GM19193 (cell line): ENCODE measurements around the gene KRT16.

ENCODE experiments used
- POLR2A ChIP-seq: IDR thresholded peaks from 4 replicates; pipeline ENCODE4 v1.6.1; 2011; ENCODE audit not compliant: insufficient read depth, insufficient read length; ENCODE audit errors: extremely low read depth

KRT16 gene

DNA sequence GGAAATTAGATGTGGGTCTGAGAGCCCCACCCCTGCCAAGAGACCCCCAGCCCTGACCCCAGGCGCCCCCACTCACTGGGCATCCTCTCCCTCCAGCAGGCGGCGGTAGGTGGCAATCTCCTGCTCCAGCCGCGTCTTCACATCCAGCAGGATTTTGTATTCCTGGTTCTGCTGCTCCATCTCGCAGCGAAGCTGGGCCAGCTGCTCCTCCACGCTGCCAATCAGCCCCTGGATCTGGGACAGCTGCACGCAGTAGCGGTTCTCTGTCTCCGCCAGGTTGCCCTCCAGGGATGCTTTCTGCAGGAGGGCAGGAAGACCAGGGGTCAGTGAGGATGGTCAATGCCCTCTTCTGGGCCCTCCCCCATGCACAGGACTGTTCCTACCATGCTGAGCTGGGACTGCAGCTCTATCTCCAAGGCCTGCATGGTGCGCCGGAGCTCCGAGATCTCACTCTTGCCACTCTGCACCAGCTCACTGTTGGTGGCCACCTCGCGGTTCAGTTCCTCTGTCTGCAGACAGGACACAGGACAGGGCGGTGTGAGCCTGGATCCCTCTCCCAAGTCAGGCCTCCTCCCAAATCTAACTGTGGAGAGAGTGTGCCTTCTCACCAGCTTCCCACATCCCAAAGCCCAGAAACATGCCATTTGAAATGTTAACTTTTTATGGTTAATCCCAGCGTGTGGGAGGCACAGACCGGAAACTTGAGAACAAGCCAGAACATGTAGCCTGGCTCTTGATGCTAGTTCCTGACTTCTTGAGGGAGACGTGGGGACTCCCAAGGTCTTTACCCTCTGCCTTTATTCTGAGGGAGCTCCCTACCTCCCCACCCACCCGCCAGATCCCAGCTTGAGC, 8.2 kb upstream of the KRT16 start:
- no peak for TF ChIP-seq POLR2A

GRCh38 chr17:41619036-41619926, 6.7 kb upstream of the KRT16 start:
- TF ChIP-seq POLR2A: no peak

GRCh38 chr17:41618341-41619035, 5.9 kb upstream of the KRT16 start:
- no peak for TF ChIP-seq POLR2A

DNA sequence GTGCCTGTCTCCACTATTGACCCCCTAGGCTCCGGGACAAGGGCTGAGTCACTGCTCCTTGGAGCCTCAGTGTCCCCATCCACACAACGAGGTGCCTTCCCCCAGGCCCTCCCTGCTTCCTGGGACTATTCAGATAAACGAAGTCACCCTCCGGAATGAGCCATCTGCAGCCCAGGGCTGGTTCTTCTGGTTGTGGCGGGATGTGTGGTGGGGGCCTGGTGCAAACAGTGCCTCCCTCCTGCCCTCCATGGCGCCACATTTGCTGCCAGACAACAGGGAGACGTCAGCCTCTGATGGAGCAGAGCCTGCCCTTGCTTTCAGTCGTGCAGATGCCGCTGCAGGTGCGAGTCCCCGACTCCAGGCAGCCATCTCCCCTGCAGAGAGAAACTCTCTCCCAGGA, 5.1 kb upstream of the KRT16 start:
- TF ChIP-seq POLR2A: no peak

GRCh38 chr17:41617136-41617535, 4.6 kb upstream of the KRT16 start:
- TF ChIP-seq POLR2A: no peak

DNA sequence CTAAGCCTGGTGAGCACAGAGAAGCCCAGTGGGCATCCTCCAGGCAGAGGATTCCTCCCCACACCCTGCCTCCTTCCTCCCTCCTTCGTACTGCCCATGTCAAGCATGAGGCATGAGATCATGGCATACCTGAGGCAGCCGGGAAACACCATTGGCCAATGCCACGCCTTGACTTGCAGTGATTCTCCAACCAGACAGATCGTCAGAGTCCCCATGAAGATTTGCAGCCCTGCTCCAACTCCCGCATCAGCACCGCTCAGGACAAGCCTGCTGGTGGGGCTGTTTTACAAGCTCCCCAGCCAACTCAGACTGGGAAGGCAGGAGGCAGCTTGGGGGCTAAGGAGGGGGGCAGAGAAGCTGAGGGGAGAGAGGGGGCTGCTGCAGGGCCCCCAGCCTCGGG, 2.9 kb upstream of the KRT16 start:
- no peak for TF ChIP-seq POLR2A

DNA sequence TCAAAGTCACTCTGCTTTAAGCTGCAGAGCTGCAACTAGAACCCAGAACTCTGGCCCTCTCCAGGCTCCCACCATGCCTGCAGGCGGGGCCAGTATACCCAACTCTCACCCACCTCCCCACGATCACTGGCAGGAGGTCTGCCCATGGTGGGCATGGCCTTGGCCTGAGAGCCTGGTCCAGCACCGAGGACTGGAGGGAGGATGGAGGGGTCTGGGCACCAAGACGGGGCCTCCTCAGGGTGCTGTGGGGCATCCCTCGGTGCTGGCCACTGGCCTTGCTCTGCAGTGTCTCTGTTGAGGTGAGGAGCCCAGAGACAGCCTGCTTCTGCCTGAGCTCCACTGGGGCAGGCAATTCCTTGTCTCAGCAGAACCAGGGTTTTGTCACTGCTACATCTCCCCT, 1.5 kb upstream of the KRT16 start:
- TF ChIP-seq POLR2A: no peak

GRCh38 chr17:41613277-41614082, 913 bp upstream of the KRT16 start:
- no peak for TF ChIP-seq POLR2A

DNA sequence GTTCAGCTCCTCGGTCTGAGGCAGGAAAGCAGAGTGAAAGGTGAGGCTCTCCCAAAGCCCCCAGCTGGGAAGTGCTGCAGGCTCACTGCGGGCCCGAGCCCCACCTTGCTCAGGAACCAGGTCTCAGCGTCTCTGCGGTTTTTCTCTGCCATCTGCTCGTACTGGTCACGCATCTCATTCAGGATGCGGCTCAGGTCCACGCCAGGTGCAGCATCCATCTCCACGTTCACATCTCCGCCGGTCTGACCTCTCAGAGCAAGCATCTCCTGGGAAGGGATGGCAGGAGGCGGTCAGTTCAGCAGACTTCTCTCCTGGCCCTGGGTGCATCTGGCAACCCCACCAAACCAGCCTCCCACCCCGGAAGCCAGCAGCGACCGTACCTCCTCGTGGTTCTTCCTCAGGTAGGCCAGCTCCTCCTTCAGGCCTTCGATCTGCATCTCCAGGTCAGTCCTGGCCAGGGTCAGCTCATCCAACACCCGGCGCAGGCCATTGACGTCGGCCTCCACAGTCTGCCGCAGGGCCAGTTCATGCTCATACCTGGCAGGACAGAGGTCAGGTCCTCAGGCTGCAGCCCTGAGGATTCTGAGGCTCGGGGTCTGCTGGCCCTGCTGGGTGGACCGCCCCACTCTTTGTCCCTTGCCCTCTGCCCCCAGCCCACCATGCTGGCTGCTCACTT, 1.5 kb downstream of the KRT16 start:
- no peak for TF ChIP-seq POLR2A

DNA sequence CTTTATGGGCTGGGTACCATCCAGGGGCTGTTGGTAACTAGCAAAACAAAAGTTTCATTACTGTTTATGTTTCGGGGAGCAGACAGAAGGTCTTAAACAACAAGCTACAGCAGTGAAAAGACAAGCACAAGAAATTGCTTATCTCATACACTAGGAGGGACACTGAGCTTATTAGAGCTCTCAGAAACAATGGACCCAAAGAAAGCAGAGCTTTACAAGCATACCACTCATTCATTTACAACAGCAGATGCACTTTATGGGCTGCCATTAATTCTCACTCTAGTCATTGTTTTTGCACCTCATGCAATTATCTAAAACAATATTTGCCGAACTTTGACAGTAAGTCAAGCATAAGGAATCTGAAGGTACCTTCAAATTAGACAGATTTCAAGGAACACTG, 10.0 kb downstream of the KRT16 start:
- TF ChIP-seq POLR2A: no peak

DNA sequence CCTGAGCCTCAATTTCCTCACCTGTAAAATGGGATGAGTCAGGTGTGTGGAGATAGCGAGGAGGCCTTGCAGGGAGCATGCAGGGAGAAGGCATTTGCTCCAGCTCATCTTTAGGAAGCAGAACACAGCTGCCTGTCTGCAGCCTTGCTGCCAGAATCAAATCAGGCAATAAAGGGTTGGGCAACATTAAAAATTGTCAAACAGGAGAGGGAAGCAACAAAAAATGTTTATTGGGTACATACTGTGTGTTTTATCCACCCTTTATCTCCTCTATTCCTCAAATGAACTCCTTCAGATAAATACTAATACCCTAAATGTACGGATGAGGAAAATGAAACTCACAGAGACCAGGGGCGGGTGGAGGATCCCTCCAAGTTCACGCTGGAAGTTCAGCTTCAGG, 12.2 kb downstream of the KRT16 start:
- TF ChIP-seq POLR2A: no peak

DNA sequence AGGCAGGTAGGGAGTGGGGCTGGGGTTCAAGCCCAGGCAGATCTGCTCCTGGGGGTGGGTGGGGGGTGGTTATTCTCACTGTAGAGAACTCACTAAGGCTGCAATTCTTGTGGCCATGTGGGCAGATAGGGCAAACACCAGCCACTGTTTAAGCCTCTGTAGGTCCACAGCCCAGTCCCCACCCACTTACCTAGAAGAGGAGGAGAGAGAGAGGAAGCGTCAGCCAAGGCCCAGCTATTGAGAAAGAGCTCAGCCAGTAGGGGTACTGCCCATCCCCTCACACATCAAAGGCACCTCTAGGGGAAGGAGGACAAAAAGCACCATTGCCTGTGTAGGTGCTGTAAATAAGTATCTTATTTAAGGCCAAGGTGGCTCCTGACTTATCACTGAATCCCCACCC, 12.9 kb downstream of the KRT16 start:
- TF ChIP-seq POLR2A: no peak

DNA sequence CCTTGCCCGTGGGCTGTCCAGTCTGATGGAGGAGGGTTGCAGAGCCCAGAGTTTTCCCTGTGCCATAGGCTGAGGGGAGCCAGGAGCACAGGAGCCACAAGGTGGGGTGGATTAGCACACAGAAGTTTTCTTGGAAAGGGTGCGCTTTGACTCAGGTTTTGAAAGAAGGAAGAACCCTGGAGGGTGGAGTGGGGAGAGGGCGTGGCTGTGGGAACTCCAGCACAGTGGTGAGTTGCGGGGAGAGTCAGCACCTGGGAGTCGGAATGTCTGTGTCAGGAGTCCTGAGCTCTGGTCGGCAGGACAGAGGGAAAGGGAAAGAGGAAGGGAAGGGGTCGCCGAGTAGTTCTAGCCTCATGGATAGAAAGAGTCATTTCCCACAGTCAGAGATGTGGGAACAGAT, 17.0 kb downstream of the KRT16 start:
- TF ChIP-seq POLR2A: no peak

DNA sequence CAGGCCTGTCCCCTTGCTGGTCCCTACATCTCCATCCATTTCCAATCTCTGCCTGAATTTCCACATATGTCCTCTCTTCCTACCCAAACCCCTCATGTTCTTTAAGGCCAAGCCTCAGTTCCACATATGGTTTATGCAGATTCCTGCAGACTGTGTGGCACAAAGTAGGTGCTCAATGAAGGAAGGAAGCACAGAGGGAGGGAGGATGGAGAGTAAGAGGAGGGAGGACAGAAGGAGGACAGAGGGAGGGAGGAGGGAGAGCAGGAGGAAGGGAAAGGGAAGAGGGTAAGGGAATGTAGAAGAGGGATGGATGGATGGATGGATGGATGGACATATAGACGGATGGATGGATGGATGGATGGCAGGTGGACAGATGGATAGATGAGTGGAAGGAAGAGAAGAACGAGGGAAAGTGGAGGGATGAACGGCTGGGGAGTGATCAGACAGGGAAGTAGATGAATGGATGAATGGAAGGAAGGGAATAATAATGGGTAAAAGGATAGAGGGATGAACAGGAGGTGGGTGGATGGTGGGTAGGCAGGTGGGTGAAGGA, 18.1 kb downstream of the KRT16 start:
- no peak for TF ChIP-seq POLR2A
